HS-27A (cell line): ENCODE data around the gene MAPK1.
"Not testable (repeated sequence)": the region's sequence is repeated elsewhere in the genome, so short reads cannot be mapped to it uniquely, and the experiment has no call there.

ENCODE experiments used
- DNase-seq: peaks from one replicate; pipeline ENCODE4 v3.0.0-alpha.2; 2012; ENCODE audit warnings: low read depth, missing footprints

MAPK1 gene

DNA sequence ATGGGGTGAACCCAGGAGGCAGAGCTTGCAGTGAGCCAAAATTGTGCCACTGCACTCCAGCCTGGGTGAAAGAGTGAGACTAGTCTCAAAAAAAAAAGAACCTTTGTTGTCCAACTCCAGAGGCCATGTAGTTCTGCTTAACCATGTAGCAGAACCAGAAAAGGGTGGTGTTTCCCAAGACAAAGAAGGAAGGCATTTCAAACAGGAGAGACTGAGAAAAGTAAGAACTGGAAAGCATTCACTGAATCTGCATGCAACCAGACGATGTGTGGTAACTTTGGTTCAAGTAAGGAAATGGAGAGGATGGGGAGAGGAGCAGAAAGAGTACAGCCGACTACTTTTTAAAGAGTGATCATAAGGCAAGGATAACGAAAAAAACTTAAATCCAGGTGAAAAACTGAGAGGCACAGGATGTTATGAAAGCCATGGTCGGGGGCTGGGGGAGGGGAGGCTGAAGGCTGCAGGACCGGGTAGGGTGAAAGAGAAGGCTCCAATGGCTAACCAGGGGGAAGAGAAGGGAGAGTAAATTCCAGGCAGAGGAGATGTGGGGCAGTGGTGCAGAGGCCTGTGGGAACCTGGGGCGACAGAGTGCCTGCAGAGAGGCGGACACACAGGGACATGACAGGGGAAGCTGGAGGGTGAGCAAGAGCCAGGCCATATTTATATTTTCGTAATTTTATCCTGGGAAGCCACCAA lies 48.8 kb downstream of the MAPK1 start:
- no peak for DNase-seq

DNA sequence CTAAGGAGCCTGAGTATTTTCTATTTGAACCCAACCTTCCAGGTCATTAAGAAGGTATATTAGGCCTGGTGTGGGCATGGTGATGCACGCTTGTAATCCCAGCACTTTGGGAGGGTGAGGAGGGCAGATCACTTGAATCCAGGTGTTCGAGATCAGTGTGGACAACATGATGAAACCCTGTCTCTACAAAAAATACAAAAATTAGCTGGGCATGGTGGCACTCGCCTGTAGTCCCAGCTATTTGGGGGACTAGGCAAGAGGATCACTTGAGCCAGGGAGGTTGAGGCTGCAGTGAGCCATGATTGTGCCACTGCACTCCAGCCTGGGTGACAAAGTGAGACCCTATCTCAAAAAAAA lies 50.0 kb downstream of the MAPK1 start:
- not testable (repeated sequence) for DNase-seq

DNA sequence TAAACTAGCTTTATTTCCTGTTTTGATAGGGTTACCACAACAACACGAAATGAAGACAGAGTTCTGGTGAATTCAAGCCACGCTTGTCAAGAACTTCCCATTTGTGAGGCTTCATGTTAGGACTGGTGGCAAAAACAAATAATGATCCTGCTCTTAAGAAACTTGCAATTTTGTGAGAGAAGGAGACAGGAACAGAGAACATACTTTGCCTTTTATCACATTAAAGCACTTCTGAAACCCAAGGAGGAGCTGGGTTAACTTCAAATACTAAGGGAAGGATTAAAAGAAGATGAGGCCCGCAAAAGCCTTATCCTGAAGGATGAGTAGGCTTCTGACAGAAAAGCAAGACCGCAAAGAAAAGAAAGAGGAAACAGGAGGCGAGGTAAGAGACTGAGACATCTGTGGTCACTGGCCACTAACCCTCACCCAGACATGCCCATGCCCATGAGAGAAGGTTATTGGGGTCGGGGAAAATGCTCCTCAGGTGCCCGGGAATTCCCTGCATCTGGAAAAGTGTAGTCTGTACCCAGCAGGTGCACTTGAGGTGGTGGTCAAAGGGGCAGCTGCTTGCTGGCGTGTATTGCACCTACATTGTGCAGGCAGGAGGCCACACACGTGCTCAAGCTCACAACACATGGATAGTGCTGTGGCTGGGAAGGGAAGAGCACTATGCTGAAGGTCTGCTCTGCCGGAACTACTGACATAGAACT lies 50.5 kb downstream of the MAPK1 start:
- peak; percentile 35 for DNase-seq

DNA sequence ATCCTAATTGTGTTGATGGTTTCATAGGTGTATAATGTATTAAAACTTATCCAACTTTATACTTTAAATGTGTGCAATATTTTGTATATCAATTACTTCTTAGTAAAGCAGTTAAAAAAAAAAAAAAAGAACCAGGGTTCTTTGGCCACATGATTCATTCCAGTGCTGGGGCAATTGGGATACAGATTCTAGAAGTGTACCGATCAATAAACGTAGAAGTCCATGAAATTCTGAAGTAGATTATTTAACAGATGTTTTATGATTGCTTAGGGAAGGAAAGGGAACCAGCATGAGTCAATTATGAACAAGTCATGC lies 51.0 kb downstream of the MAPK1 start:
- no peak for DNase-seq

DNA sequence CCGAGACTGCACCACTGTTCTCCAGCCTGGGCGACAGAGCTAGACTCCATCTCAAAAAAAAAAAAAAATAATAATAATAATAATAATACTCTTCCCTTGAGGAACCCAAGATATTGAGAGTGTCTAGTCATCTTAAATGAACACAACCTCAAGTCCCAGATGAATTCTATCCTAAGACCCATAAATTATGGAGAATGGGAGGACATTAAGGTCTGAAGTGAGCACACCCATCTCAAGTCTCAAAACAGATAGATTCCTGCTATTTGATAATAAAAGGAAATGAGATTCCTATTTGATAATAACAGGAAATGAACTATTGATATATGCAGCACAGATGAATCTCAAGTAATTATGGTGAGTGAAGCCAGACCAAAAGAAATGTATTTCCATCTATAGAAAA lies 51.5 kb downstream of the MAPK1 start:
- DNase-seq: no peak

DNA sequence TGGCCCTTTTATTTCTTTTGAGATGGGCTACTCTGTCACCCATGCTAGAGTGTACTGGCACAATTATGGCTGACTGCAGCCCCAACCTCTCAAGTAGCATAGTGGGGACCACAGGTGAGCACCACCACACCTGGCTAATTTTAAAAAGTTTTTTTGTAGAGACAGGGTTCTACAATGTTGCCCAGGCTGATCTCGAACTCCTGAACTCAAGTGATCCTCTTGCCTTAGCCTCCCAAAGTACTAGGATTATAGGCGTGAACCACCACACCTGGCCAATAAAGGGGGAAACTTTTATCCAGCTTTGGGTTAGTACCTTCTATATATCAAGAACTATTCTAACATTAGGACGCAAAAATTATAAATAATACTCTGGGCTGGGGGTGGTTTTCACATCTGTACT lies 52.1 kb downstream of the MAPK1 start:
- DNase-seq: no peak

DNA sequence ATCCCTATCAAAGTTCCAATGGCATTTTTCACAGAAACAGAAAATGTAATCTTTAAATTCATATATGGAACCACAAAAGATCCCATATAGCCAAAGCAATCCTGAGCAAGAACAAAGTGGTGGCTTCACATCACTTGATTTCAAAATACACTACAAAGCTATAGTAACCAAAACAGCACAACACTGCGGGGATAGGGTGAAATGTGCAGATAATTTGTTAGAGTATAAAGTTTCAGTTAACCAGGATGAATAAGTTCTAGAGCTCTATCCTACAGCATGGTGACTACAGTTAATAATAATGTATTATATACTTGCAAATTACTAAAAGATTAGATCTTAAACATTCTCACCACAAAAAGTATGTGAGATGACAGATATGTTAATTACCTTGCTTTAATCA lies 55.5 kb downstream of the MAPK1 start:
- DNase-seq: no peak

DNA sequence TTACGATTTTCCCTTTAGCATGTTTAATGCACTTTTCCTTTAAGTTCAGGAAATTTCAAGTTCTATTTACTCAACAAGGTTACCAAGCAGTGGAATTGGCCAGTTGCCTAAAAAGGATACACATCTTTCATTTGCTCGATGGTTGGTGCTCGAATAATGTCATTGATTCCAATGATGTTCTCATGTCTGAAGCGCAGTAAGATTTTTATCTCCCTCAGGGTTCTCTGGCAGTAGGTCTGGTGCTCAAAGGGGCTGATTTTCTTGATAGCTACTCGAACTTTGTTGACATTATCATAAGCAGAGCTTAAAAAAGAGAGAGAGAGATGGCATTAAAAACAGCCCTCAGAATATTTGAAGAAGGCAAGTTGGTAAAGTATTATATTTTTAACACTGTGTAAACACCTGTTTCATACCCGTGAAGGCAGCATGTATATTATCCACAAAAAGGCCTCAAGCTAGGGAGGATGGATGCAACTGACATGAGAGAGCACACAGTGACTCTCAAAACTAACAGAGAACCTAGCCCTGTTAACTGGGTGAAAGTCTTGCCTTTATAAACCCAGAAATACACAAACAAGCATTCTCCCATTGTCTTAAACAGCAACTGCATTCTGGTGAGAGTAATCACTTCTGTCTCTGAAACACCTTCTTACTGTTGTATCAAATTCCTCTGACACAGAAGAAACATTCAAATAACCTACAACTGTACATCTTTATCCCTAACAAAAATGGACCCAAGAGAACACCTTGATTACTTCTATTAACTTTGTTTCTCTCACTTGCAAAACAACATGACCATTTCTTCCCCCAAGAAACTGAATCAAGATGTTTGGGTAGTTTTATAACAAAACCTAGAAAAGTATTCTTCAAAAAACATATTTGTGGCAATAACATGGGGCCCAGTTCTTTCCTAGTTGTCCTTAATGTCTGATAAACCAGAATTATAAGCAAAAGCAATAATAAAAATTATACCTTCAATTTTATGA lies 59.6 kb downstream of the MAPK1 start:
- no peak for DNase-seq

DNA sequence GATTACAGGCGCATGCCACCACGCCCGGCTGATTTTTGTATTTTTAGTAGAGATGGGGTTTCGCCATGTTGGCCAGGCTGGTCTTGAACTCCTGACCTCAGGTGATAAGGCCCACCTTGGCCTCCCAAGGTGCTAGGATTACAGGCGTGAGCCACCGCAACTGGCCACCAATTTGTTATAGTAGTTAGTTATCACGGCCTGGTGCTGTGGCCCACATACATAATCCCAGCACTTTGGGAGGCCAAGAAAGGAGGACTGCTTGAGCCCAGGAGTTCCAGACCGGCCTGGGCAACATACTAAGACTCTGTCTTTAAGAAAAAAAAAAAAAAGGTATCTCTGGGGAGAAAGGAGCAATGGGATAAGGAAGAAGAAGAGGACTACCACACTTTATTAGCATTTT lies 62.1 kb downstream of the MAPK1 start:
- not testable (repeated sequence) for DNase-seq

DNA sequence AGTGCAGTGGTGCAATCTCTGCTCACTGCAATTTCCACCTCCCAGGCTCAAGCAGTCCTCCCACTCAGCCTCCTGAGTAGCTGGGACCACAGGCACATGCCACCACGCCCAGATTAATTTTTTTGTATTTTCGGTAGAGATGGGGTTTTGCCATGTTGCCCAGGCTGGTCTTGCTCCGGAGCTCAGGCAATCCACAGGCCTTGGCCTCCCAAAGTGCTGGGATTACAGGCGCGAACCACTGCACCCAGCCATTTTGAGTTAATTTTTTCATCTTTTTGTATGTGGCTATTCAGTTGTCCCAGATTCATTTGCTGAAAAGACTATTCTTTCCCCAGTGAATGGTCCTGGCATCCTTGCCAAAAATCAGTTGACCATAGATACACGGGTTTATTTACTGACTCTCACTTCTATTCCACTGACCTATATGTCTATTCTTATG lies 63.6 kb downstream of the MAPK1 start:
- DNase-seq: no peak

DNA sequence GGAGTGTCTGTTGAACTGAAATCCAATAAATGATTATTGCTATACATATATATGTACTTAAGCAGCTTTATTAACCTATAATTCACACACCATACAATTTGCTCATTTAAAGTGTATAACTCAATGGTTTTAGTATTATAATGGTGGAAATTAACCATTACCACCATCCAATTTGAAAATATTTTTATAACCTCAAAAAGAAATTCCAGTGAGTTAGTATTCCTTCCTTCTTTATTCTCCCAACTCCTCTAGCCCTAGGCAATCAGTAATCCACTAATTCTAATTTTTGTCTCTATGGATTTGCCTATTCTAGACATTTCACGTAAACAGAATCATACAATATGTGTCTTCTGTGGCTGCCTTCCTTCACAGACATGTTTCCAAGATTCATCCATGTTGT lies 64.8 kb downstream of the MAPK1 start:
- DNase-seq: no peak

DNA sequence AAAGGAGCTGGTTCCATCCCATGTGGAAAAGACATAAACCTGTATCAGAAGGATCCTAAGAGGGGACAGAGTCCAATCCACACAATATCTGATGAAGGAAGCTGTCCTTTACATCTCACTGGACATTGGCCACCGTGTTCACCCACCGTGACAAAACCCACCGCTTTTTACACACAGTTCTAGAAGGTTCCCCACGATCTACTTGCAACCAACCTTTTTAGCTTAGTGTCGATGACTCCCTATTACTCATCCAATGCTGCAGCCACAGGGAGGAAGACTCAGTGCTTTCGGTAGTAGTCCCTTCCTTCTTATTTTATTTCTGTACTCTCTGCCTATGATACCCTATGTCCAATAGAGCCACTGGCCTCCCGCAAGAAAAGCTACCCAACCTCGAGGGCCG lies 65.4 kb downstream of the MAPK1 start:
- no peak for DNase-seq

DNA sequence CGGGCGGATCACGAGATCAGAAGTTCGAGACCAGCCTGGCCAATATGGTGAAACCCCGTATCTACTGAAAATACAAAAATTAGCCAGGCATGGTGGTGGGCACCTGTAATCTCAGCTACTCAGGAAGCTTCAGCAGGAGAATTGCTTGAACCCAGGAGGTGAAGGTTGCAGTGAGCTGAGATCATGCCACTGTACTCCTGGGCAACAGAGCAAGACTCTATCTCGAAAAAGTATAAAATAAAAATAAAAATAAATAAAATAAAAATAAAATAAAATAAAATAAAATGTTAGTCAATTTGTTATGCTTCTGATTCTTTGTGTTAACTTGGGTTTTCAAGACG lies 66.2 kb downstream of the MAPK1 start:
- DNase-seq: not testable (repeated sequence)

DNA sequence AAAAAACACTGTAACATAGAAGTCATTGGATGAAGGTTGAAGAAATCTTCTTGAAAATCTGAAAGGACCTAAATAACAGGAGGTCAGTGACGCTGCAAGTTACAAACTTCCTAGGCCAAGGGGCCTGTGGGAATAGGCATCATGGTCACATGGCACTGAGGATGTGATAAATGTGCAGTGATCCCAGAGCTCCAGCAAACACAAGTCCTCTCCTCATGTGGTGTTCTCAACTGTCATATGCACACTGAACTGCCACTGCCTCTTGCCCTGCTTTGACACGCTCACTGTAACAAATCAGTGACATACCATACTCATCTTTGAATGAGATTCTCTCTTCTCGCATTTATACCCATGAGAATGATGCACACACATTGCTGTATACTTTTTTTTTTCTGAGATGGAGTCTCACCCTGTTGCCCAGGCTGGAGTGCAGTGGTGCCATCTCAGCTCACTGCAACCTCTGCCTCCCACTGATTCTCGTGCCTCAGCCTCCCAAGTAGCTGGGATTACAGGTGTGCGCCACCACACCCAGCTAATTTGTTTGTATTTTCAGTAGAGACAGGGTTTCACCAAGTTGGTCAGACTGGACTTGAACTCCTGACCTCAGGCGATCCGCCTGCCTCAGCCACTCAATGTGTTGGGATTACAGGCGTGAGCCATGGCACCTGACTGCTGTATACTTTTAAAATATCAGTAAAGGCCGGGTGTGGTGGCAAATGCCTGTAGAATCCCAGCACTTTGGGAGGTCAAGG lies 66.7 kb downstream of the MAPK1 start:
- DNase-seq: no peak

DNA sequence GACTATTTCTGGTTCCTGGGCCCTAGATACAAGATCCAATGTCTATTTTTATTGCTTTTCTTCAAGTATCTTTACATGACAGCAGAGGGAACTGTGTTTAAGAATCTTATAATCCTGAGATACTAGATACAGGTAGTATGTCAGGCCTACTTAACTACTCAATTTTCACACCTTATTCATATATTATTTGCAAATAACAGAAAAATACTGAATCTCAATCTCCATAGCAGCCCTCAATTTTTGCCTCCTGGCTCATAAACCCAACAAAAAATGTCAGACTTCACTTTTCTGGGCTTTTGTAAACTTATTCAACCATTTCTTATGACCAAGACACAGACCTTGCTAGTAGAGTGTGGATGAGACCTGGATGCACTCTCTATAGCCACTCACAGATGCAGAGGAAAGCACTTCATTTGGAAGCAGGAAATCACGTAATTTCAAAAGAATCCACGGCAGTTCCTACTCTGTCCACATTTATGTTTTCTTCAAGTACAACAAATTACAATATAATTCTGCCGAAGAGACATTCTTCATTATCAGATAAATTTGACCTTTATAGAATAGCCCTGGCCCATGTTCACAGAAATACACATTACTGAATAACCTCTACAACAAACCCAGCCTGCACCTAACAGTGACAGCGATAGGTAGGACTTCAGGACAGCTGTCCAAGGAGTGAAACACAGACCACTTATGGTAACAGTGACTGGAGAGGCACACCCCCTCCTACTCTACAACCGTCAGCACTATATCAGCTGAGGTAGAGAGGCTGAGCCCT lies 69.8 kb downstream of the MAPK1 start:
- DNase-seq: no peak

DNA sequence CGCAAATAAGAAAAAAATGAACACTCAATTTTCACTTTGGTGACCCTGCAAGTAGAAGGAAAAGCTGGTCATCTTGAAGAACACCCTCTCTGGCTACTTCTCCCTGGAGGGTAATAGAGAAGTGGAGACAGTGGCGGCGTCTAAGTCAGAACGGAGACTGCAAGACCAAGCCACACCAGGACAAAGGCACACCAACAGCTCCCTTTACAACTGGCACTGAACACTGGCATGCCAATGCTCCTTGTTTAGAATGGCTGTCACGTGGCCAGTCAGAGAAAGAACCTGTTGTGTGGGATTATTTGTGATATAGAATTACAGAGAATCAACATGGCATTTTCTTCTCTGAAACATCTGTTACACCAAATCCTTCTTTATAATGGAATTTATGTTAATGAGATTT lies 70.6 kb downstream of the MAPK1 start:
- DNase-seq: no peak

DNA sequence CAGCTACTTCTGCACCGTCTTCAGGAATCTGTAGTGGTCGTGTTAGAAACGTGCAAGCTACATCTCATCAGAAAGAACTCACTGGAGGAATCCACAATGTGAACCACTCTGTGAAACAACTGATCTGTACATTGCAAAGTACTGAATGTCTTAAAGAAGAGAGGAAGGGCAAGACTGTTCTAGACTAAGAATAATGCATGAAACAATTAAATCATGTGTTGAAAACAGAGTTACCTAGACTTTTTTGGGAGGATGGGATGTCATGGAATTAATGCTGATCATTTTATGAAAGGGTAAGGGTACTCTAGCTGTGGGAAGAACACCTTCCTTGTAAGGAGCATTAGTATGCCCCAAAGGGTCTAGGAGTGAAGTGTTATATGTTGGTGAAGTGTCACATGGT lies 71.2 kb downstream of the MAPK1 start:
- DNase-seq: no peak

DNA sequence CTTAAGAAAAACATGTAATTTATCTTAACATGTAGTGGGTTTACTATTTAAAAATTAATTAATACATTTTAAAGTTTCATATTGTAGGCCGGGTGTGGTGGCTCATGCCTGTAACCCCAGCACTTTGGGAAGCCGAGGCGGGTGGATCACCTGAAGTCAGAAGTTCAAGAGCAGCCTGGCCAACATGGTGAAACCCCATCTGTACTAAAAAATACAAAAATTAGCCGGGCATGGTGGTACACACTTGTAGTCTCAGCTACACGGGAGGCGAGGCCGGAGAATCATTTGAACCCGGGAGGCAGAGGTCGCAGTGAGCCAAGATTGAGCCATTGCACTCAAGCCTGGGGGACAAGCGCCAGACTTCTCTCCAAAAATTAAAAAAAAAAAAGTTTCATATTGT lies 73.7 kb downstream of the MAPK1 start:
- DNase-seq: not testable (repeated sequence)

DNA sequence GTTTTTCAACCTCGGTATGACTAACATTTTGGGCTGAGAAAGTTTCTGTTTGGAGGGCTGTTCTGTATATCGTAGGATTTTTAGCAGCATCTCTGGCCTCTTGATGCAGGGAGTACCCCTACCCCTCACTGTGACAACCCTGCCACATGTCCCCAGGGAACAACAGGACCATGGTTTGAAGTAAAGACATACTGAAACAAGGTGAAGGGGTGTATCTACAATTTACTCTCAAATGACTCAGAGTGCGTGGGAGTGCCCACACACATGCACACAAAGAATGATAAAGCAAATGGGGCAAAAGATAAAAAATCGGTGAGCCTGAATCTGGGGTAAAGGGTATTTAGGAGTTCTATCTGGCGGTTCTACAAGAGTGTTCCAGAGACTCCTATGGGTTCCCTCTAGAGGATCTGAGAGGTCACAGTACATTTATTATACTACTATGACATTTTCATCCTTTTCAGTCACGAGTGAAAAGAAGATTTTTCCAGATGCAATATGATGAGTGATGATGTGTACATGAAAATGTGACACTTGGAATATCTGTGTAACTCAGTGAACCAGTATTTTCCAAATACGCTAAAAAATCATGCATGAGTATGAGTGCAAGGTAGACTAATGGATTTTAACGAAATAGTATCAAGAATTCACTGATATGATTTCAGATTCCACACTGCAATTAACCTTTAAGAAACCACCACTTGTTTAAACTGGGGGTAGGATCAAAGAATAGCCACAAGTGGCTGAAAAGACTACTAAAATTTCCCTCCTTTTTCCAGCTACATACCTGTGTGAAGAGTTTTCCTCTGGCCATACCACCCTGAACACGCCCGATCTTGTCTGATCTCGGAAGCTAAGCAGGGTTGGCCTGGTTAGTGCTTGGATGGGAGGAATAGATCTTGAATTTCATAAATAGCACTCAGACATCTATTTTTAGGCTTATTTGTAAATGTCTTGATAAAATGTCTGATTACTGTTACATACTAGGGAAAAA lies 75.5 kb downstream of the MAPK1 start:
- DNase-seq: no peak
